MM.1S (cell line): ENCODE measurements around the gene CDK5R2.

ENCODE experiments used
- DNase-seq: peaks from one replicate; pipeline ENCODE4 v3.0.0-alpha.2; 2015
- H2AFZ ChIP-seq: fragments of 300-600 bp; sonication (generic); 2 replicates; pipeline ENCODE4 v1.6.0; 2016; ENCODE audit warnings: antibody characterized with exemption, low read length
- H3F3A ChIP-seq: fragments of 300-600 bp; sonication (generic); 2 replicates; pipeline ENCODE4 v1.6.1; 2016; ENCODE audit warnings: mild to moderate bottlenecking, antibody characterized with exemption, low read length, moderate library complexity, mixed read lengths; ENCODE audit not compliant: insufficient read depth
- H3K27ac ChIP-seq: fragments of 300-600 bp; sonication (generic); 2 replicates; pipeline ENCODE4 v1.5.1; 2016; ENCODE audit warnings: mild to moderate bottlenecking, low read length
- H3K27me3 ChIP-seq: fragments of 300-600 bp; sonication (generic); replicated peaks from 2 replicates; pipeline ENCODE4 v1.6.0; 2016; ENCODE audit warnings: low read length; ENCODE audit not compliant: insufficient read depth
- H3K36me3 ChIP-seq: fragments of 300-600 bp; sonication (generic); replicated peaks from 2 replicates; pipeline ENCODE4 v1.6.1; 2016; ENCODE audit warnings: mild to moderate bottlenecking, low read length, mixed read lengths; ENCODE audit not compliant: insufficient read depth
- H3K4me1 ChIP-seq: fragments of 300-600 bp; sonication (generic); 2 replicates; pipeline ENCODE4 v1.6.1; 2016; ENCODE audit warnings: low read length, mixed read lengths
- H3K4me2 ChIP-seq: fragments of 300-600 bp; sonication (generic); 2 replicates; pipeline ENCODE4 v1.6.0; 2016; ENCODE audit warnings: low read depth, low read length
- H3K4me3 ChIP-seq: fragments of 300-600 bp; sonication (generic); 2 replicates; pipeline ENCODE4 v1.5.1; 2016; ENCODE audit warnings: low read length, mixed read lengths
- H3K79me2 ChIP-seq: fragments of 300-600 bp; sonication (generic); 2 replicates; pipeline ENCODE4 v1.6.1; 2016; ENCODE audit warnings: mixed run types, low read length, mixed read lengths
- H3K9ac ChIP-seq: fragments of 300-600 bp; sonication (generic); 2 replicates; pipeline ENCODE4 v1.6.1; 2016; ENCODE audit warnings: low read length, mixed read lengths
- H3K9me2 ChIP-seq: fragments of 300-600 bp; sonication (generic); replicated peaks from 2 replicates; pipeline ENCODE4 v1.6.1; 2016; ENCODE audit warnings: mild to moderate bottlenecking, low read length, mixed read lengths; ENCODE audit not compliant: insufficient read depth
- H3K9me3 ChIP-seq: fragments of 300-600 bp; sonication (generic); replicated peaks from 2 replicates; pipeline ENCODE4 v1.6.1; 2016; ENCODE audit warnings: mild to moderate bottlenecking, low read length, mixed read lengths; ENCODE audit not compliant: insufficient read depth
- H4K20me1 ChIP-seq: fragments of 300-600 bp; sonication (generic); 2 replicates; pipeline ENCODE4 v1.6.1; 2016; ENCODE audit warnings: mild to moderate bottlenecking, low read length, moderate library complexity, mixed read lengths; ENCODE audit not compliant: insufficient read depth
- EZH2 ChIP-seq: fragments of 300-600 bp; sonication (generic); optimal IDR thresholded peaks from 2 replicates; pipeline ENCODE3; 2017; ENCODE audit warnings: low read depth, mild to moderate bottlenecking, antibody characterized with exemption, low read length, mixed read lengths
- EZH2phosphoT487 ChIP-seq: fragments of 300-600 bp; sonication (generic); IDR thresholded peaks from 2 replicates; pipeline ENCODE4 v1.6.1; 2018; ENCODE audit warnings: antibody characterized with exemption, low read length
- TF ChIP-seq, protein P1 (sequence below): fragments of 300-600 bp; sonication (generic); IDR thresholded peaks from 2 replicates; pipeline ENCODE4 v1.5.1; 2016; ENCODE audit warnings: antibody characterized with exemption, low read length, mixed read lengths

Gene CDK5R2

DNA sequence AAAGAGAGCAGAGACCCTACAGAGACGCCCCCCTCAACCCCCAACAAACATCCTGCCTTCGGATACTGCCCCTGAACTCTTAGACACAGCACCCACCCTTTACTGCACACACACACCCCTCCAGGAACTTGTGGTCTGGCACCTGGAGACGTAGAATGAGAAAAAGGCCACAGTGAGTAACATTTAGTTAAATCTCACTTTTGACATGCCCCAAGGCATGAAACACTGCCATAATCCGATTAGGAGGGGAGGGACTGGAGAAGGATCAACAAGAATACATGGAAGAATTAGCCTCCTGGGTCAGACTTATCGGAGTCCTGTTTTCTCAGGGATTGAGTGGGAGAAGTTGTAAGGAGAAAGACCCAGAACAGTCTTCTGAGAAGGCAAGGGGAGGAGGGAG, 4.1 kb downstream of the CDK5R2 start:
- Histone ChIP-seq H3K4me2 (no peak overlapping the region), H3K27ac (no peak overlapping the region), H3K36me3 (no peaks in the 10 kb centered on the region), H3K9ac (no peak overlapping the region), H3K79me2 (no peaks in the 10 kb centered on the region), H2AFZ (no peak overlapping the region), H3K4me1 (no peaks in the 10 kb centered on the region), H3F3A (no peaks in the 10 kb centered on the region), H3K27me3 (peaks cover 68% of the 10 kb centered on the region), H3K9me2 (no peaks in the 10 kb centered on the region), H4K20me1 (no peaks in the 10 kb centered on the region), H3K4me3 (no peak overlapping the region), H3K9me3 (no peaks in the 10 kb centered on the region)
- TF ChIP-seq, protein P1, sequence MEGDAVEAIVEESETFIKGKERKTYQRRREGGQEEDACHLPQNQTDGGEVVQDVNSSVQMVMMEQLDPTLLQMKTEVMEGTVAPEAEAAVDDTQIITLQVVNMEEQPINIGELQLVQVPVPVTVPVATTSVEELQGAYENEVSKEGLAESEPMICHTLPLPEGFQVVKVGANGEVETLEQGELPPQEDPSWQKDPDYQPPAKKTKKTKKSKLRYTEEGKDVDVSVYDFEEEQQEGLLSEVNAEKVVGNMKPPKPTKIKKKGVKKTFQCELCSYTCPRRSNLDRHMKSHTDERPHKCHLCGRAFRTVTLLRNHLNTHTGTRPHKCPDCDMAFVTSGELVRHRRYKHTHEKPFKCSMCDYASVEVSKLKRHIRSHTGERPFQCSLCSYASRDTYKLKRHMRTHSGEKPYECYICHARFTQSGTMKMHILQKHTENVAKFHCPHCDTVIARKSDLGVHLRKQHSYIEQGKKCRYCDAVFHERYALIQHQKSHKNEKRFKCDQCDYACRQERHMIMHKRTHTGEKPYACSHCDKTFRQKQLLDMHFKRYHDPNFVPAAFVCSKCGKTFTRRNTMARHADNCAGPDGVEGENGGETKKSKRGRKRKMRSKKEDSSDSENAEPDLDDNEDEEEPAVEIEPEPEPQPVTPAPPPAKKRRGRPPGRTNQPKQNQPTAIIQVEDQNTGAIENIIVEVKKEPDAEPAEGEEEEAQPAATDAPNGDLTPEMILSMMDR: no peak
- TF ChIP-seq EZH2phosphoT487 (no peak), EZH2 (no peak)
- DNase-seq: no peak

DNA sequence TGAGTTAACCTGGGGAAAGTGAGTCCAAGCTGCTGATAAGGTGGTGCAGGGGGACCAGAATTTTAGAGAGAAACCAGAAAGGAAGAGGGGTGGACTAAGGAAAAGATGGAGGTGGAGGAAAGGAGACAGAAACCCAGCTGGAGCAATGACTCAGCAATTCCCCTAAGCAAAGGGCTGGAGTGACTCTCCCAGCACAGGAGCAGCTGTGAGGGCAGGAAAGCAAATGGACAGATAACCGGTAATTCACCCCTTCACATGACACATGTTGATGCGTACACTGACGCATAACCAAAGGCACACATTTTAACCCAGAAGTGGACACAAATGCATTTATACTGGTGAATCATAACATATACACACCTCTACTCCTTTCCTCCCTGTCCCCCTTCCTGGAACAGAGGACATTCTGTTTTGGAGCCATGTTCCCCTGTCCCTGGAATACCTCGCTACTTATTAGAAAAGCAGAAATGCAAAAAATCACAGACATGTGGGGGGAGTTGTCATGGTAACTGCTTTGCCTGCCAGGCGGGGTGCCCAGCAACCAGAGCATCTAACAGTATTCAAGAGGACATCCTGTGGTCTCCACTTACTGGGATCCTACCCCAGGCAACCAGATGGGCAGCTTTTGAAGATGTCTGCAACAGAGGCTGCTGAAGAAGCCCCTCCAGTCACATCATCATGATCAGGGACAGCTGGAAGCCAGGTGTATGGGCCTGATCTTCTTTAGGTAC, 4.7 kb downstream of the CDK5R2 start:
- H3K4me3 ChIP-seq: no peak overlapping the region
- H3K27me3 ChIP-seq: peaks cover 64% of the 10 kb centered on the region
- no peak overlapping the region for H3K9ac ChIP-seq
- no peaks in the 10 kb centered on the region for H3K4me1 ChIP-seq
- no peaks in the 10 kb centered on the region for H3K9me3 ChIP-seq
- H3K4me2 ChIP-seq: no peak overlapping the region
- no peak for TF ChIP-seq EZH2
- TF ChIP-seq EZH2phosphoT487: no peak
- TF ChIP-seq, protein P1: no peak
- H3F3A ChIP-seq: no peaks in the 10 kb centered on the region
- no peaks in the 10 kb centered on the region for H3K36me3 ChIP-seq
- H3K27ac ChIP-seq: no peak overlapping the region
- H3K9me2 ChIP-seq: no peaks in the 10 kb centered on the region
- H3K79me2 ChIP-seq: no peaks in the 10 kb centered on the region
- no peak for DNase-seq
- no peaks in the 10 kb centered on the region for H4K20me1 ChIP-seq
- no peak overlapping the region for H2AFZ ChIP-seq

DNA sequence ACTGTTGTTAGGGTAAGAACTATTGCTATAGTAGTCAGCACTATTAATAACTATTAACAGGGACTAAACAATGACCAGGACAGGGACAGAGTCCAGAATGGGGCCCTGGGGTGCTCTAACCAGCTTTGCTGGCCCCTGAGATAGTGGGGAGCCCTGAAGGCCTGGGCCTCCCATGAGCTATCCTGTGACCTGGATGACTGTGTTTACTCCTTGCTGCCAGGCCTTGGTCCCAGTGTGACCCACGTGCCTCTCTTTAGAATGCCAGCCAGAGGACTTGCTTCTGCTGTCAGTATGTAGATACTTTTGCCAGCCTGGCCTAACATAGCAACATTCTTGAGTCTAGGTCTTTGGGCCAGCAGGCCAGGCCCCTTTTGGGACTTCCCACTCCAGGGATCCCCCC, 11.4 kb downstream of the CDK5R2 start:
- no peak overlapping the region for H2AFZ ChIP-seq

More for the DNA sequence above, 11.4 kb downstream of the CDK5R2 start:
- Histone ChIP-seq H3K27me3 (peaks cover 59% of the 10 kb centered on the region), H3K79me2 (no peaks in the 10 kb centered on the region), H3K9me3 (no peaks in the 10 kb centered on the region), H3K9me2 (no peaks in the 10 kb centered on the region), H3K36me3 (no peaks in the 10 kb centered on the region), H3K4me2 (no peak overlapping the region), H3K9ac (no peak overlapping the region), H3K4me1 (no peaks in the 10 kb centered on the region), H3K27ac (no peak overlapping the region), H3F3A (no peaks in the 10 kb centered on the region), H3K4me3 (no peak overlapping the region), H4K20me1 (no peaks in the 10 kb centered on the region)
- TF ChIP-seq, protein P1: no peak
- TF ChIP-seq EZH2 (no peak), EZH2phosphoT487 (no peak)
- no peak for DNase-seq
